CD14-positive monocyte (primary cell): Measurements from ENCODE around the gene ADAMTS13. TPM values are rescaled to one million over a fixed set of nuclear protein-coding genes. Genes with fewer than 3 reads are reported as not detected.

Experiments used
- DNase-seq, 3 donors: peaks; one replicate each; pipeline ENCODE4 v3.0.0-alpha.2; 2011 to 2022
- H2AFZ ChIP-seq: 2 replicates; pipeline ENCODE4 v1.6.0; 2012; ENCODE audit warnings: mild to moderate bottlenecking, low read depth, low read length, inconsistent platforms; ENCODE audit not compliant: insufficient read depth, poor library complexity, severe bottlenecking
- H3K27ac ChIP-seq, 2 donors: 1 replicate in 1 of 2; 2 replicates in 1 of 2; pipeline ENCODE4 v1.5.1; 2012 to 2013; ENCODE audit warnings: low read length in 2 of 2, control low read depth in 1 of 2, inconsistent platforms in 1 of 2, low read depth in 1 of 2, mild to moderate bottlenecking in 1 of 2
- H3K27me3 ChIP-seq, 2 donors: one replicate each; pipeline versions ENCODE4 v1.6.0 to v1.6.1; 2011 to 2013; ENCODE audit warnings: low read length in 2 of 2; ENCODE audit not compliant: control insufficient read depth in 2 of 2, insufficient read depth in 2 of 2
- H3K36me3 ChIP-seq, 2 donors: replicated peaks in 1 of 2; 1 replicate in 1 of 2; 2 replicates in 1 of 2; pipeline versions ENCODE4 v1.5.1 to v1.6.1; 2012 to 2013; ENCODE audit warnings: low read length in 2 of 2, control low read depth in 1 of 2, inconsistent platforms in 1 of 2, mild to moderate bottlenecking in 1 of 2; ENCODE audit not compliant: insufficient read depth in 2 of 2, control insufficient read depth in 1 of 2
- H3K4me1 ChIP-seq, 2 donors: 1 replicate in 1 of 2; 2 replicates in 1 of 2; pipeline versions ENCODE4 v1.5.1 to v1.6.1; 2012 to 2013; ENCODE audit warnings: low read length in 2 of 2, control low read depth in 1 of 2, inconsistent platforms in 1 of 2, mild to moderate bottlenecking in 1 of 2, moderate library complexity in 1 of 2; ENCODE audit not compliant: insufficient read depth in 2 of 2, control insufficient read depth in 1 of 2
- H3K4me2 ChIP-seq: replicated peaks from 2 replicates; pipeline ENCODE3; 2012; ENCODE audit warnings: low read length, moderate library complexity, mild to moderate bottlenecking; ENCODE audit not compliant: poor library complexity, severe bottlenecking; ENCODE audit errors: extremely low read depth
- H3K4me3 ChIP-seq, 3 experiments: fragments of 200-600 bp in 1 of 3; sonication (generic) in 1 of 3; replicated peaks in 1 of 3; 1 replicate in 2 of 3; 2 replicates in 1 of 3; pipeline ENCODE4 v1.5.1; 2011 to 2013; ENCODE audit warnings: low read length in 3 of 3, mild to moderate bottlenecking in 3 of 3, control low read depth in 2 of 3, low read depth in 2 of 3, inconsistent platforms in 1 of 3, moderate library complexity in 1 of 3
- H3K79me2 ChIP-seq: 2 replicates; pipeline ENCODE4 v1.6.0; 2012; ENCODE audit warnings: mild to moderate bottlenecking, control low read depth, inconsistent platforms, low read length, moderate library complexity; ENCODE audit not compliant: insufficient read depth
- H3K9ac ChIP-seq: 2 replicates; pipeline ENCODE4 v1.6.0; 2017; ENCODE audit warnings: low read length, mild to moderate bottlenecking; ENCODE audit not compliant: insufficient read depth, poor library complexity, severe bottlenecking
- H3K9me3 ChIP-seq, 2 donors: replicated peaks in 1 of 2; 1 replicate in 1 of 2; 2 replicates in 1 of 2; pipeline versions ENCODE4 v1.5.1 to v1.6.1; 2012 to 2013; ENCODE audit warnings: low read length in 2 of 2, control low read depth in 1 of 2; ENCODE audit not compliant: control insufficient read depth in 1 of 2, insufficient read depth in 1 of 2
- H4K20me1 ChIP-seq: 2 replicates; pipeline ENCODE4 v1.6.0; 2012; ENCODE audit warnings: mild to moderate bottlenecking, low read length, control low read depth, moderate library complexity; ENCODE audit not compliant: insufficient read depth
- H3K27ac Mint-ChIP-seq, 7 donors: one replicate each; pipeline ENCODE4 v1.8.0; 2020; ENCODE audit warnings: mild to moderate bottlenecking in 7 of 7, mixed read lengths in 7 of 7, moderate library complexity in 6 of 7, inconsistent platforms in 2 of 7
- H3K27me3 Mint-ChIP-seq, 3 donors: one replicate each; pipeline ENCODE4 v1.8.0; 2021 to 2022; ENCODE audit warnings: low read depth in 3 of 3, mild to moderate bottlenecking in 3 of 3, mixed read lengths in 3 of 3, moderate library complexity in 3 of 3, inconsistent platforms in 1 of 3
- H3K36me3 Mint-ChIP-seq, 2 donors: one replicate each; pipeline ENCODE4 v1.8.0; 2020; ENCODE audit warnings: mixed read lengths in 2 of 2, inconsistent platforms in 1 of 2, mild to moderate bottlenecking in 1 of 2
- H3K4me1 Mint-ChIP-seq: one replicate; pipeline ENCODE4 v1.8.0; 2020; ENCODE audit warnings: mild to moderate bottlenecking, mixed read lengths
- H3K4me3 Mint-ChIP-seq, 2 donors: one replicate each; pipeline ENCODE4 v1.8.0; 2020; ENCODE audit warnings: mild to moderate bottlenecking in 2 of 2, mixed read lengths in 2 of 2, moderate library complexity in 1 of 2
- H3K9me3 Mint-ChIP-seq, 7 donors: one replicate each; pipeline ENCODE4 v1.8.0; 2020 to 2022; ENCODE audit warnings: mixed read lengths in 7 of 7, mild to moderate bottlenecking in 6 of 7, moderate library complexity in 6 of 7, inconsistent platforms in 2 of 7
- CTCF ChIP-seq: fragments of 200-600 bp; IDR thresholded peaks from one replicate; pipeline ENCODE4 v1.8.0; 2022; ENCODE audit warnings: antibody characterized with exemption, mild to moderate bottlenecking
- WGBS: methylation state at CpG from one replicate; pipeline ENCODE4 v1.1.5; 2013; ENCODE audit warnings: missing lambda C conversion rate; ENCODE audit not compliant: insufficient coverage; 5-methylcytosine and 5-hydroxymethylcytosine counted together
- intact Hi-C, 2 donors: fragments of 100-400 bp; cut with micrococcal nuclease; formaldehyde crosslinking; loops; one replicate each; pipeline versions ENCODE4 v1.15.0 to v1.15.1; 2023
- polyA plus RNA-seq, 3 donors: library from polyadenylated mRNA; depleted of rRNA in 1 of 3; unstranded in 2 of 3; stranded (reverse) in 1 of 3; fragments of 300-500 nt in 2 of 3; fragments of >200 nt in 1 of 3; fragmentation: Illumina TruSeq in 2 of 3; gene quantifications; 1 replicate in 2 of 3; 2 replicates in 1 of 3; pipeline ENCODE4 v1.2.3, GENCODE V29; 2012 to 2021

The ADAMTS13 gene
- polyA plus RNA-seq, 3 donors, result 0.77 TPM; not detected in 2

- H3K27me3 Mint-ChIP-seq, result peaks cover 3 to 11% (median 5%) of the 10 kb centered on the region in 3 donors
- Histone ChIP-seq H3K27ac (no peak overlapping the region), H3K36me3 (no peaks in the 10 kb centered on the region), H3K4me1 (peaks cover 6 to 8% of the 10 kb centered on the region in 2 donors), H3K9ac (no peak overlapping the region), H4K20me1 (no peaks in the 10 kb centered on the region), H3K27me3 (no peaks in the 10 kb centered on the region), H3K4me2 (no peak overlapping the region), H3K79me2 (no peaks in the 10 kb centered on the region), H3K4me3 (no peak overlapping the region), H2AFZ (no peak overlapping the region), H3K9me3 (no peaks in the 10 kb centered on the region)
- no peaks in the 10 kb centered on the region for H3K9me3 Mint-ChIP-seq
- H3K36me3 Mint-ChIP-seq, result no peaks in the 10 kb centered on the region
- DNase-seq, result no peak
- 93% methylated on average over 12 of the region's 19 CpGs for WGBS
- intact Hi-C loops, result loop anchor here in 1 of 2 donors (10.0 kb wide), 1 partner anchor 465 kb away; no protein-coding TSS in a partner anchor
- no peak for TF ChIP-seq CTCF
- no peak overlapping the region for H3K27ac Mint-ChIP-seq
- no peak overlapping the region for H3K4me3 Mint-ChIP-seq
- peaks cover 5% of the 10 kb centered on the region for H3K4me1 Mint-ChIP-seq
Observed at GRCh38 chr9:133489253-133490190, 67.4 kb downstream of the ADAMTS13 start.

GRCh38 chr9:133490201-133490681 is 68.1 kb downstream of the ADAMTS13 start:
- no peaks in the 10 kb centered on the region for H3K9me3 ChIP-seq
- no peaks in the 10 kb centered on the region for H3K36me3 Mint-ChIP-seq
- intact Hi-C loops, result no loop called here
- WGBS, result 71% methylated on average over 7 of the region's 13 CpGs
- no peak overlapping the region for H3K4me3 ChIP-seq
- H3K4me3 Mint-ChIP-seq, result no peak overlapping the region
- no peak overlapping the region for H3K27ac Mint-ChIP-seq
- peaks cover 5% of the 10 kb centered on the region for H3K4me1 Mint-ChIP-seq
- peaks cover 3 to 9% (median 5%) of the 10 kb centered on the region in 3 donors for H3K27me3 Mint-ChIP-seq
- peaks cover 6 to 8% of the 10 kb centered on the region in 2 donors for H3K4me1 ChIP-seq
- no peaks in the 10 kb centered on the region for H3K27me3 ChIP-seq
- no peak overlapping the region for H2AFZ ChIP-seq
- H4K20me1 ChIP-seq, result no peaks in the 10 kb centered on the region
- H3K4me2 ChIP-seq, result no peak overlapping the region
- H3K36me3 ChIP-seq, result no peaks in the 10 kb centered on the region
- TF ChIP-seq CTCF, result no peak
- no peak overlapping the region for H3K27ac ChIP-seq
- no peaks in the 10 kb centered on the region for H3K9me3 Mint-ChIP-seq
- H3K9ac ChIP-seq, result no peak overlapping the region
- no peaks in the 10 kb centered on the region for H3K79me2 ChIP-seq
- no peak for DNase-seq
